ENCODE data around the gene CTRB2.

The CTRB2 gene

GRCh38 chr16:75179208-75179607, 27.8 kb downstream of the CTRB2 start:
- Histone ChIP-seq H3K4me1 (ENCODE audit: control insufficient read depth, insufficient read depth, low read length) (no peaks in the 10 kb centered on the region), H3K27me3 (ENCODE audit: control insufficient read depth, insufficient read depth, low read length) (no peaks in the 10 kb centered on the region), H3K9me3 (ENCODE audit: control insufficient read depth, insufficient read depth, low read length) (peaks cover 7% of the 10 kb centered on the region; the same call in 1 of the 2 replicates), H3K4me3 (ENCODE audit: low read depth, low read length) (no peak overlapping the region), H3K27ac (ENCODE audit: low read depth, low read length) (no peak overlapping the region), H3K9ac (ENCODE audit: low read depth, low read length) (no peak overlapping the region), H3K36me3 (ENCODE audit: control insufficient read depth, insufficient read depth, low read length) (no peaks in the 10 kb centered on the region)

DNA sequence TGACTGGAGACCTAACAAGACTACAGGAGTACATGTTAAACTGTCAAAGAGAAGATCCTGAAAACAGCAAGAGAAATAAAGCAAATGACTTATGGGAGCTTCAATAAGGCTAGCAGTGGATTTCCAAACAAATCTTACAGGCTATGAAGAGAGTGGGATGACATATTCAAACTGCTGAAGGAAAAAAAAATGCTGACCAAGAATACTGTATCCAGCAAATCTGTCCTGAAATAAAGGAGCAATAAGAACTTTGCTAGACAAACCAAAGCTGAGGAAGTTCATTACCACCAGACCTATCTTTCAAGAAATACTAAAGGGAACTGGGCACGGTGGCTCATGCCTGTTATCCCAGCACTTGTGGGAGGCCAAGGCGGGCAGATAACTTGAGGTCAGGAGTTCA, 30.0 kb downstream of the CTRB2 start:
- H3K36me3 ChIP-seq (ENCODE audit: control insufficient read depth, insufficient read depth, low read length): no peaks in the 10 kb centered on the region
- no peak overlapping the region for H3K9ac ChIP-seq (ENCODE audit: low read depth, low read length)
- peaks cover 11% of the 10 kb centered on the region for H3K9me3 ChIP-seq (ENCODE audit: control insufficient read depth, insufficient read depth, low read length)
- no peak overlapping the region for H3K4me3 ChIP-seq (ENCODE audit: low read depth, low read length)
- no peaks in the 10 kb centered on the region for H3K4me1 ChIP-seq (ENCODE audit: control insufficient read depth, insufficient read depth, low read length)
- H3K27ac ChIP-seq (ENCODE audit: low read depth, low read length): no peak overlapping the region
- H3K27me3 ChIP-seq (ENCODE audit: control insufficient read depth, insufficient read depth, low read length): no peaks in the 10 kb centered on the region

GRCh38 chr16:75175074-75175473, 31.9 kb downstream of the CTRB2 start:
- no peak overlapping the region for H3K4me3 ChIP-seq (ENCODE audit: low read depth, low read length)
- no peak overlapping the region for H3K9ac ChIP-seq (ENCODE audit: low read depth, low read length)
- peaks cover 18% of the 10 kb centered on the region for H3K36me3 ChIP-seq (ENCODE audit: control insufficient read depth, insufficient read depth, low read length)
- H3K4me1 ChIP-seq (ENCODE audit: control insufficient read depth, insufficient read depth, low read length): no peaks in the 10 kb centered on the region
- H3K9me3 ChIP-seq (ENCODE audit: control insufficient read depth, insufficient read depth, low read length): peaks cover 28% of the 10 kb centered on the region
- H3K27me3 ChIP-seq (ENCODE audit: control insufficient read depth, insufficient read depth, low read length): no peaks in the 10 kb centered on the region
- no peak overlapping the region for H3K27ac ChIP-seq (ENCODE audit: low read depth, low read length)

DNA sequence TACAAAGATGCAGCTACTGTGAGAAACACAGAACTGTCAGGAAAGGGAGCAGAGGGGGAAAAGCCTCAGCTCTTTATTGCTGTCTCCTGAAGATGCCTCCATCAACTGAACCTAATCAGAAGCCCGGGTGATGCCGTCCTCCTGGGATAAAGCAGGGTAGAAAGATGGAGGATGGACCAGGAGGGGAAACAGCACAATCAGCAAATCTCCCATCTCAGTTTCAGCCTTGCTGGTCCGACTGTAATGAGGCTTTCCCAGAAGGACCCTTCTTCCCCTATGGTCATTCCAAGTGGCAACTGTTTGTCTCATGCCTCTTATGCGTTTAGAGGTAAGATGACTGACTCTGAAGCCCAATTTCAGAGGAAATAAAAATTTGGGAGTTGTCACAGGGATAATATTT, 34.4 kb downstream of the CTRB2 start:
- Histone ChIP-seq H3K27me3 (ENCODE audit: control insufficient read depth, insufficient read depth, low read length) (no peaks in the 10 kb centered on the region), H3K9me3 (ENCODE audit: control insufficient read depth, insufficient read depth, low read length) (peaks cover 43% of the 10 kb centered on the region)

DNA sequence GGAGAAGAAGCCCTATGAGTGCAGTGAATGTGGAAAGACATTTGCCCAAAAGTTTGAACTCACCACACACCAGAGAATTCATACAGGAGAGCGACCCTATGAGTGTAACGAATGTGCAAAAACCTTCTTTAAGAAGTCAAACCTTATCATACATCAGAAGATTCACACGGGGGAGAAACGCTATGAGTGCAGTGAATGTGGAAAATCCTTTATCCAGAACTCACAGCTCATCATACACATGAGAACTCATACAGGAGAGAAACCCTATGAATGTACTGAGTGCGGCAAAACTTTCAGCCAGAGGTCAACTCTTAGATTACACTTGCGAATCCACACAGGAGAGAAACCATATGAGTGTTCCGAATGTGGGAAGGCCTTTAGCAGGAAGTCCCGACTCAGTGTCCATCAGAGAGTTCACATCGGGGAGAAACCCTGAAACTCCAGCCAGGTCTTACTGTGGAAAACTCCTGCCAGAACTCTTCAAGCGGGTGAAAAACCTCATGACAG, 37.0 kb downstream of the CTRB2 start:
- Histone ChIP-seq H3K9me3 (ENCODE audit: control insufficient read depth, insufficient read depth, low read length) (peaks cover 55% of the 10 kb centered on the region), H3K4me3 (ENCODE audit: low read depth, low read length) (no peak overlapping the region), H3K27me3 (ENCODE audit: control insufficient read depth, insufficient read depth, low read length) (no peaks in the 10 kb centered on the region), H3K9ac (ENCODE audit: low read depth, low read length) (no peak overlapping the region), H3K4me1 (ENCODE audit: control insufficient read depth, insufficient read depth, low read length) (no peaks in the 10 kb centered on the region), H3K27ac (ENCODE audit: low read depth, low read length) (no peak overlapping the region), H3K36me3 (ENCODE audit: control insufficient read depth, insufficient read depth, low read length) (peaks cover 57% of the 10 kb centered on the region)

More for the DNA sequence above, 34.4 kb downstream of the CTRB2 start:
- Histone ChIP-seq H3K4me3 (ENCODE audit: low read depth, low read length) (no peak overlapping the region), H3K27ac (ENCODE audit: low read depth, low read length) (no peak overlapping the region), H3K36me3 (ENCODE audit: control insufficient read depth, insufficient read depth, low read length) (peaks cover 43% of the 10 kb centered on the region), H3K4me1 (ENCODE audit: control insufficient read depth, insufficient read depth, low read length) (no peaks in the 10 kb centered on the region), H3K9ac (ENCODE audit: low read depth, low read length) (no peak overlapping the region)

- Histone ChIP-seq H3K36me3 (ENCODE audit: control insufficient read depth, insufficient read depth, low read length) (peaks cover 31% of the 10 kb centered on the region), H3K9me3 (ENCODE audit: control insufficient read depth, insufficient read depth, low read length) (no peaks in the 10 kb centered on the region), H3K4me3 (ENCODE audit: low read depth, low read length) (no peak overlapping the region), H3K27ac (ENCODE audit: low read depth, low read length) (no peak overlapping the region), H3K4me1 (ENCODE audit: control insufficient read depth, insufficient read depth, low read length) (no peaks in the 10 kb centered on the region), H3K9ac (ENCODE audit: low read depth, low read length) (no peak overlapping the region), H3K27me3 (ENCODE audit: control insufficient read depth, insufficient read depth, low read length) (no peaks in the 10 kb centered on the region)
Measured at GRCh38 chr16:75160386-75160785, 46.6 kb downstream of the CTRB2 start.
